ENCODE measurements around the gene RIMS4.

The RIMS4 gene

DNA sequence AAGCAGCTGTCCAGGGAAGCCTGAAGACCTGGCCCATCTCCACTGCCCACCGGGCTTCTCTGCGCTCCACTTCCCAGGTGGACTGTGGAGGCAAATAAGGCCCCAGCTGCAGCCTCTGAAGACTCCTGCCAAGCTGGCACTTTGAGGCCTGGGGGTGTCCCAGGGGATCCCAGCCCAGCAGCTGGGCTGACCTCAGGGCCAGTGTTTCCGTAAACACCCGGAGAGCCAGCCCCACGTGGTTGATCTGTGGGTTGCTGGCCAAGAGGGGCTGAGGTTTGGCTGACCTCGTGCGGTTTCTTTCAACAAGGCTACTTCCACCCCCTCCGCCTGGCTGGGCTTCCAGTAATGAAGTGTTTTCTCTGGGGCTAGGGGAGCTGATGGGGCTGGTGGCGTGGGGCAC, 107.6 kb downstream of the RIMS4 start:
- no peak overlapping the region for H3K56ac ChIP-seq (ENCODE audit: low read length)
- no peak overlapping the region for H2AK5ac ChIP-seq (ENCODE audit: low read length)
- DNase-seq = no peak
- no peak overlapping the region for H2BK5ac ChIP-seq (ENCODE audit: low read length)
- H3K4me3 ChIP-seq (ENCODE audit: low read length) = no peak overlapping the region
- H3K4ac ChIP-seq (ENCODE audit: low read depth, low read length) = no peak overlapping the region
- H3K18ac ChIP-seq (ENCODE audit: low read length) = no peak overlapping the region
- no peak overlapping the region for H3K9ac ChIP-seq (ENCODE audit: low read length)
- H2BK120ac ChIP-seq (ENCODE audit: low read depth, low read length) = no peak overlapping the region
- no peaks in the 10 kb centered on the region for H3K79me1 ChIP-seq (ENCODE audit: low read length)
- H4K5ac ChIP-seq (ENCODE audit: low read length) = no peak overlapping the region
- no peaks in the 10 kb centered on the region for H3K36me3 ChIP-seq (ENCODE audit: control insufficient read depth, insufficient read depth, low read length)
- H3K4me1 ChIP-seq (ENCODE audit: control insufficient read depth, low read depth, low read length) = no peaks in the 10 kb centered on the region
- H3K79me2 ChIP-seq (ENCODE audit: control insufficient read depth, insufficient read depth, low read length) = no peaks in the 10 kb centered on the region
- no peak overlapping the region for H4K8ac ChIP-seq (ENCODE audit: low read depth, low read length)
- no peak overlapping the region for H3K23ac ChIP-seq (ENCODE audit: low read length)
- H3K27me3 ChIP-seq (ENCODE audit: insufficient read depth, low read length, poor library complexity) = no peaks in the 10 kb centered on the region
- H2BK15ac ChIP-seq (replicated peaks; ENCODE audit: low read depth) = no peak overlapping the region
- no CpG with 5 or more reads among the region's 9 CpGs for WGBS (ENCODE audit: extremely low coverage, insufficient coverage, low lambda C conversion rate)
- H3K4me2 ChIP-seq (ENCODE audit: low read length) = no peak overlapping the region
- no peak overlapping the region for H3K27ac ChIP-seq (ENCODE audit: low read depth, low read length)

DNA sequence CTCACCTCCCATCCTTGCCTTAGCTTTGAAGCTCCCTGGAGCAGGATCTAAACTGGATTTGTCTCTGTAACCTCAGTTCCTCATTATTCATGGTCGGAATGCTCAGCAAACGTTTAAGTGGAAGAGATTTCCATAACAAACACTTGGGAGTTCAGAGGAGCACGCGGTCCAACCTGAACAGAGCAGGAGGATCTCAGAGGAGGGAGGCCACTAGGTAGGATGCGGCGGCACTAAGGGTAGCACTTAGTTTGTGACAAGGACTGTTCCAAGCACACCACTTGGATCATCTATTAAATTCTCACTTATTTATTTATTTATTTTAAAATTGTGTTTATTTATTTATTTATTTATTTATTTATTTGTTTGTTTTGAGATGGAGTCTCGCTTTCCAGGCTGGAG, 108.5 kb downstream of the RIMS4 start:
- no peak overlapping the region for H2AK5ac ChIP-seq (ENCODE audit: low read length)
- no peak overlapping the region for H3K23ac ChIP-seq (ENCODE audit: low read length)
- no peak overlapping the region for H3K9ac ChIP-seq (ENCODE audit: low read length)
- no peaks in the 10 kb centered on the region for H3K27me3 ChIP-seq (ENCODE audit: insufficient read depth, low read length, poor library complexity)
- H3K79me1 ChIP-seq (ENCODE audit: low read length) = no peaks in the 10 kb centered on the region
- no peak overlapping the region for H3K56ac ChIP-seq (ENCODE audit: low read length)
- WGBS (ENCODE audit: extremely low coverage, insufficient coverage, low lambda C conversion rate) = no CpG with 5 or more reads among the region's 7 CpGs
- no peaks in the 10 kb centered on the region for H3K36me3 ChIP-seq (ENCODE audit: control insufficient read depth, insufficient read depth, low read length)
- no peaks in the 10 kb centered on the region for H3K4me1 ChIP-seq (ENCODE audit: control insufficient read depth, low read depth, low read length)
- no peak overlapping the region for H3K4me3 ChIP-seq (ENCODE audit: low read length)
- H3K4ac ChIP-seq (ENCODE audit: low read depth, low read length) = no peak overlapping the region
- no peak for DNase-seq
- H3K27ac ChIP-seq (ENCODE audit: low read depth, low read length) = no peak overlapping the region
- H3K18ac ChIP-seq (ENCODE audit: low read length) = no peak overlapping the region
- no peak overlapping the region for H2BK120ac ChIP-seq (ENCODE audit: low read depth, low read length)
- no peaks in the 10 kb centered on the region for H3K79me2 ChIP-seq (ENCODE audit: control insufficient read depth, insufficient read depth, low read length)
- H4K8ac ChIP-seq (ENCODE audit: low read depth, low read length) = no peak overlapping the region
- H2BK5ac ChIP-seq (ENCODE audit: low read length) = no peak overlapping the region
- H3K4me2 ChIP-seq (ENCODE audit: low read length) = no peak overlapping the region
- H2BK15ac ChIP-seq (replicated peaks; ENCODE audit: low read depth) = no peak overlapping the region
- no peak overlapping the region for H4K5ac ChIP-seq (ENCODE audit: low read length)
